NCI-H1694 (cell line): Measurements from ENCODE around the gene OARD1.

Experiments used
- DNase-seq: peaks from one replicate; lab custom pipeline; 2025; lab: John Stamatoyannopoulos, UW

The OARD1 gene

DNA sequence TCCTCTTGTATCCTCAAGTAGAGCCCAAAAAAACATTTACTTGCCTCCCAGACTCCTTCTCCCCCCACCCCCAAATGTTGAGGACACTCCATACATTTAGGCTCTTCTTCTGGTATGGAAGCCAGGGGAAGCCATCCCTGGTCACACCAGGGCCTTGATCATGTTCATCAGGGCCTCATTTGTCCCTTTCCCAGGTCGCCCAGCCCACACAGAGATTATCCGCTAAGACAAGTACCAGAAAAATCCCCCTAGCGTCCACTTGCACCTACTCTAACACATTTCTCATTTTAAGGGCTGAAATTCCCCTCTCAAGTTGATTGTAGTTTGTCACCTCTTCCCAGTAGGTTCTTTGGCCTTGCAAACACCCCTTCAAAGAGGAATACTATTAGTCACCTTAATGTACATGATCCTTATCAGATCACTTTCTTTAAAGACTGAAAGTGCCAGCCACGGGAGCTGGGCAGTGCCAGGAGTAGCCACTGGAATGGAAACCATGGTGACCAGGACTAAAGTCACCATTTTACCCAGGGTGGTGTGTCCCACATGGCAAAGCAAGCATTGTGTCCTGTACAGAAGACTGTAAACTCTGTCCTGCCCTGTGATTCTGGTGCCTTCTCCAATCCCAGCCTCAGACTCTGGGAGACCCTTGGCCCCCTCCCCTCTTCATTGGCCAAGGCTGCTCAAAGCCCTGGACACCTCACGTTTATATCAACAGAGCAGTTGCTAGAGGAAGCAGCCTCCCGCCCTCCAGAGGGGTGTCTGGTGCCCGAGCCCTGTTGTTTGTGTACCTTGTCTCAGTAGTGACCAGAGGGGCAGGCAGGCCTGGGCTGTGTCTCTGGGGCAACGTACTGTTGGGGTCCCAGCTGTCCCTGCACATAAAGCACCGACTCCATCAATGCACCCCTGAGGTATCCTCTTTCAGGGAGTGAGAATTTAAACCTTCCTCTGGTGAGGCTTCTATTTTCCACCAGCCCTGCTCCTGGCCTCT lies 24.1 kb downstream of the OARD1 start:
- DNase-seq = no peak

DNA sequence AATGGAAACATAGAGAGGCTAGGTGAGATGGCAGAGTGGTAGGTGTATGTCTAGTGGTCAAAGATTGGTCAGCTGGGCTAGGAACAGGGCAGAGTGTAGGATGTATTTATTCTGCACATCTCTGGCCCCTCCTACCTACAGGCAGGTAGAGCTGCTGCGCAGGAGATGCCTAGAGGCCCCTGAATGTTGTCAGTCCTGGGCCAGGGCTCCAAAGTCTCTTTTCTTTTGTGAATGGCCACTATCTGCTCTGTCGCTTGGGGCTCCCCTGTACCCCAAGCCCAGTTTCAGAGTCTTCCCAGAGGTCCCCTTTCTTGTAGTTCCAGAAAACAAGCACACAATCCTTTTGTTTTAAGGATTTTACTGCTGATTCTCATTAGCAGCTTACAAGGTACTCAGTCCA lies 24.9 kb downstream of the OARD1 start:
- DNase-seq = no peak

DNA sequence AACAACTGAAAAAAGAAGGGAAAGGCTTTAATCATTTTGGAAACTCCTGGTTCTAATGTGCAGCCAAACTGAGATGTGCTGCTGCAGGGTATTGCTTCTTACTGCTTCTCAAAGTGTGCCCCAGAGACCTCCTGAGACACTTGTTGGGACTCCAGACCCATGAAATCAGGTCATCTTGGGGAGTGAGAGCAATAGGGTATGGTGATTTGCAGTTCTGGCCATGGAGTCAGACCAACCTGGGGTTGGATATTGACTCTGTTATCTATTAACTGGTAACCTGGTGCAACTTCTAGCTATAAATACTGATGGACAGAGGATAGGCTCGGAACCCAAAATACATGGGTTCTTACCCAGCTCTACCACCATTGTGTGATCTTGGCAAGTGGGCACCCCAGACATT lies 26.1 kb downstream of the OARD1 start:
- DNase-seq = no peak

GRCh38 chr6:41045664-41046063 lies 26.5 kb downstream of the OARD1 start:
- no peak for DNase-seq

- DNase-seq = no peak
These were observed 29.0 kb downstream of the OARD1 start for GRCh38 chr6:41043151-41043550.

- no peak for DNase-seq
These were observed 29.7 kb downstream of the OARD1 start, which contains the start of gene TSPO2 for GRCh38 chr6:41042226-41043055. TSS of gene TSPO2 (plus strand) at chr6:41042467. CDS start at chr6:41042986, 519 bp downstream.

DNA sequence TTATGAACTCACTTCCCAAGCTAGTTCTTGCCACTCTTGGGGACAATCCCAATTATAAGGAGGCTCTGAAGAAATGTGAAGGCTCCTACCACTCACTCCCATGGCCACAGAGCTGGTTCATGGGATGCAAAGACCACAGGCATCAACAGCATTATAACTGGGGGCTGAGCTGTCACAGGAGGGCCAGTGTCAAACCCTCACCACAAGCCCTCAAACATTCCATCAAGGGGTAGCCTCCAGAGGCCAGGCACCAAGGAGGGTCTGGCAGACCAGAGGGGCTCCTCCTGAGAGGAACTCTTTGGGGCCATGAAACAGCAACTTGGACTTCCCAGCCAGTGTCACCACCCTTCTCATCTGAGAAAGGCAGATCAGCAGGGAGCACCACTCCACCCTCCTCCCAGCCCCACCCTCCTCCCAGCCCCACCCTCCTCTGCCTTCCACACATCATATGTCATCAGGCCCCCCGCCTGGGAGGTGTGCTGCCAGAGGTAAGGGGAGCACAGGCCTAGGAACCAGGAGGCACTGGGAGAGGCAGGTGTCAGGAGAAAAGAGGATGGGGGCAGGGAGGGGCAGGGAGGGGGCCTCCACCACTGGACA lies 31.1 kb downstream of the OARD1 start:
- no peak for DNase-seq

GRCh38 chr6:41040101-41040939 lies 31.8 kb downstream of the OARD1 start:
- no peak for DNase-seq

GRCh38 chr6:41039060-41039998 lies 32.8 kb downstream of the OARD1 start, which contains the start of gene UNC5CL:
TSS of gene UNC5CL (minus strand) at chr6:41039221. CDS start at chr6:41035074, 4,147 bp downstream.
- peak; percentile 35 for DNase-seq

DNA sequence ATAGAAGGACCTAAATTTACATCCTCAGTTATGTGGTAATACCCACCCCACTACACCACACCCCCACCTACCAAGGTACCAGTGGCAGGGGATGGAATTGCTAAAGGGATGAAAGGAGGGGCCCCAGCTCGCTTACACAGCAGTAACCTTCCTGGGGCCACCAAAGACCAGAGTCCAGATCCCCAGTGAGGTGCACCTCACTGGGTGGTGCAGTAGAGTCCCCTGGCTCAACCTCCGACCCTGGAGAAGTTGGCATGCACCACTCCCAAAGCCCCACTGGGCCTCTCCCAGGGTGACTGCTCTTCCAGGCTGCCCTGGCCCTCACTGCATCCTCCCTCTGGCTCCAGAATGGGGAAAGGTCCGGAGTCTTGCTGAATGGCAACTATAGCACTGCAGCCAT lies 34.0 kb downstream of the OARD1 start:
- DNase-seq = no peak

GRCh38 chr6:41037107-41037900 lies 34.9 kb downstream of the OARD1 start:
- no peak for DNase-seq

DNA sequence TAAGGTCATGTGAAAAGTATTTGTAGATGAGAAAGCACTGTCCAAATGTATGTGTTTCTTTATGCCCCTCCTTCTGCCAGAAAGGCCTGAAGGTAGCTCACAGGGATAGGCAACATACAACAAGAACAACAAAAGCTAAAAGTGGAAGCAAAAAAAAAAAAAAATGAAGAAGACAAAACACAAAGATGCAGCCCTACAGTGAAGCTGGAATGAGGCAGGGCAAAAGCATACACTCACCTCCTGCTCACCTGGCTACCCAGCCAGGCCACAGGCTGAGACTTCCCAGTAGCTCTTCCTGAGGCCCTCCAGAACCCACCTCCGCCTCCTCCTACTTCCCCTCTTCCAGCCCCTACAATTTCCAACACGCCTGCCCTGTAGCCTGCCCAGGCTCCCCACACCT lies 35.6 kb downstream of the OARD1 start:
- DNase-seq = no peak

DNA sequence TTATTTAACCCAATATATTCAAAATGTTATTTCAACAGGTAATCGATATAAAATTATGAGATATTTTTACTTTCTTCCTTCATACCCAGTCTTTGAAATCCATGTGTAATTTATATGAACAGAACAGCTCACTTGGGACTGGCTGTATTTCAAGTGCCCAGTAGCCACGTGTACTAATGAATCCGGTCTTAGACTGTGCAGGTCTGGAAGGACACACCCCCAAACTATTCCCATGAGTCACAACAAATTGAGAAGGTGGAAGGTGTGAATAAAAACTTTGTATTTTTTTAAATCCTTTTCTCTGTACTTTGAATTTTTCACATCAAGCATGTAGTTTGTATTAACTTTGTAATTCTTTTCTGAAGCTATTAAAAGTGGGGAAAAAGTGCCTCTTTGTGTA lies 36.0 kb downstream of the OARD1 start:
- no peak for DNase-seq

GRCh38 chr6:41033776-41034175 lies 38.4 kb downstream of the OARD1 start:
- DNase-seq = no peak

- DNase-seq = no peak
These were observed 39.3 kb downstream of the OARD1 start for GRCh38 chr6:41032830-41033229.

DNA sequence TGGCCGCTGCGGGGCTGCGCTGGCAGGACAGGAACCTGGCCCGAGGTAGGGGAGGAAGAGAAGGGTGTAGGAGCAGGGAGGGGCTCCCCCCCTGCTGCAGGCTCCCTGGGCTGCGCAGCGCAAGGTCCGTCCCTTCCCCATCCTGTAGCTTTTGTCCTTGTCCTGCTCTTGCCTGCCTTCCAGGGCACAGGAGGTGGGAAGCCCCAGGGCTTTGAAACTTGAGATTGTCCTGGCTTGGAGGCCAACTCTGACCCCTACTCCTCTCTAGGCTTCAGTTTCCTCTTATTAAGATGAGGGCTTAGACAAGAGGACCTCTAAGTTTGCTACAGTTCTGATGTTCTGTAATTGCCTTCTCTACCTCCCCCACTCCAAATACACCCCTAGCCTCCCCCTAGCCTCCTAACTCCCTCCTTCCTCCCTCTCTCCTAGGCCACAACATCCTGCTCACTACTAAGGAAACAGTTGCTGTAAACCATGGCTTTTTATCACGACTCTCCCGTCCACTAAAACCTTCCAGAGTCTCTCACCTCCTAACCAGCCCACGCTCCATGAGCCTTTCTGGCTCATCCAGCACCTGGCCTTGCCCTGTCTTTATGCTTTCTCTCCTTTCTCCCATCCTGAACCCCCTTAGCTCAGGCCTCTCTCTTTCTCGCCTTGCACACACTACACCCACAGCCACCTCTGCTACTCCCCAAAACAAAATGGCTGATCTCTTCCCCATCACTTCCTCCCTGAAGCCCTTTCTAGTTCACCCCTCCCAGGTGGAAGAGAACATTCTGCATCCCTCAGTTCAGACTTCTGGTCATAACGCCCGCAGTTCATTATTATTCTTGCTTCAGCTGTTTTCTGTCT lies 43.4 kb downstream of the OARD1 start:
- no peak for DNase-seq

- no peak for DNase-seq
These were observed 44.2 kb downstream of the OARD1 start for GRCh38 chr6:41027799-41028560.

GRCh38 chr6:41027241-41027640 lies 44.9 kb downstream of the OARD1 start:
- no peak for DNase-seq
